Measurements from ENCODE around the gene UBC.

GRCh38 chr12:124893792-124894516 is 20.5 kb downstream of the UBC start:
- TF ChIP-seq ARNTL (CRISPR knock-in tag; IDR thresholded peaks at IDR 0.05; ENCODE audit: borderline replicate concordance, low read depth) (no peak), GLIS3 (CRISPR knock-in tag; IDR thresholded peaks at IDR 0.05) (no peak), ZNF8 (CRISPR knock-in tag; IDR thresholded peaks at IDR 0.05) (no peak), CREB5 (CRISPR knock-in tag; IDR thresholded peaks at IDR 0.05; ENCODE audit: low read depth) (no peak), CSDC2 (CRISPR knock-in tag; IDR thresholded peaks at IDR 0.05) (no peak), ZFP30 (CRISPR knock-in tag; IDR thresholded peaks at IDR 0.05) (no peak), ISL1 (CRISPR knock-in tag; IDR thresholded peaks at IDR 0.05) (no peak)

All from SK-N-SH treated with all-trans-retinoic acid at 6 μM for 48 hours (cell line).